Measurements from ENCODE around the gene SP8.

GRCh38 chr7:20831451-20831850, 44.8 kb upstream of the SP8 start:
- TF ChIP-seq, protein P1, sequence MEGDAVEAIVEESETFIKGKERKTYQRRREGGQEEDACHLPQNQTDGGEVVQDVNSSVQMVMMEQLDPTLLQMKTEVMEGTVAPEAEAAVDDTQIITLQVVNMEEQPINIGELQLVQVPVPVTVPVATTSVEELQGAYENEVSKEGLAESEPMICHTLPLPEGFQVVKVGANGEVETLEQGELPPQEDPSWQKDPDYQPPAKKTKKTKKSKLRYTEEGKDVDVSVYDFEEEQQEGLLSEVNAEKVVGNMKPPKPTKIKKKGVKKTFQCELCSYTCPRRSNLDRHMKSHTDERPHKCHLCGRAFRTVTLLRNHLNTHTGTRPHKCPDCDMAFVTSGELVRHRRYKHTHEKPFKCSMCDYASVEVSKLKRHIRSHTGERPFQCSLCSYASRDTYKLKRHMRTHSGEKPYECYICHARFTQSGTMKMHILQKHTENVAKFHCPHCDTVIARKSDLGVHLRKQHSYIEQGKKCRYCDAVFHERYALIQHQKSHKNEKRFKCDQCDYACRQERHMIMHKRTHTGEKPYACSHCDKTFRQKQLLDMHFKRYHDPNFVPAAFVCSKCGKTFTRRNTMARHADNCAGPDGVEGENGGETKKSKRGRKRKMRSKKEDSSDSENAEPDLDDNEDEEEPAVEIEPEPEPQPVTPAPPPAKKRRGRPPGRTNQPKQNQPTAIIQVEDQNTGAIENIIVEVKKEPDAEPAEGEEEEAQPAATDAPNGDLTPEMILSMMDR (IDR thresholded peaks at IDR 0.05 in 2 of 3, conservative IDR thresholded peaks at IDR 0.05 in 1 of 3; ENCODE audit: borderline replicate concordance in 1 of 3, insufficient read depth in 1 of 3, low read depth in 2 of 3, low read length in 2 of 3) = no peak
- no peak for TF ChIP-seq SIN3A (IDR thresholded peaks at IDR 0.05; ENCODE audit: low read depth)
- no peak for TF ChIP-seq EZH2 (IDR thresholded peaks at IDR 0.05)
- no peak for TF ChIP-seq REST (IDR thresholded peaks at IDR 0.05; ENCODE audit: low read depth)
- no peak for TF ChIP-seq ELF1 (IDR thresholded peaks at IDR 0.05; ENCODE audit: borderline replicate concordance, low read depth)
- TF ChIP-seq MAX (IDR thresholded peaks at IDR 0.05) = no peak
- TF ChIP-seq POLR2A (IDR thresholded peaks at IDR 0.05; ENCODE audit: borderline replicate concordance, extremely low read depth, insufficient read depth, insufficient read length) = no peak
- TF ChIP-seq, protein P2, sequence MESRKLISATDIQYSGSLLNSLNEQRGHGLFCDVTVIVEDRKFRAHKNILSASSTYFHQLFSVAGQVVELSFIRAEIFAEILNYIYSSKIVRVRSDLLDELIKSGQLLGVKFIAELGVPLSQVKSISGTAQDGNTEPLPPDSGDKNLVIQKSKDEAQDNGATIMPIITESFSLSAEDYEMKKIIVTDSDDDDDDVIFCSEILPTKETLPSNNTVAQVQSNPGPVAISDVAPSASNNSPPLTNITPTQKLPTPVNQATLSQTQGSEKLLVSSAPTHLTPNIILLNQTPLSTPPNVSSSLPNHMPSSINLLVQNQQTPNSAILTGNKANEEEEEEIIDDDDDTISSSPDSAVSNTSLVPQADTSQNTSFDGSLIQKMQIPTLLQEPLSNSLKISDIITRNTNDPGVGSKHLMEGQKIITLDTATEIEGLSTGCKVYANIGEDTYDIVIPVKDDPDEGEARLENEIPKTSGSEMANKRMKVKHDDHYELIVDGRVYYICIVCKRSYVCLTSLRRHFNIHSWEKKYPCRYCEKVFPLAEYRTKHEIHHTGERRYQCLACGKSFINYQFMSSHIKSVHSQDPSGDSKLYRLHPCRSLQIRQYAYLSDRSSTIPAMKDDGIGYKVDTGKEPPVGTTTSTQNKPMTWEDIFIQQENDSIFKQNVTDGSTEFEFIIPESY (IDR thresholded peaks at IDR 0.05; ENCODE audit: extremely low read depth, insufficient replicate concordance, low read length) = no peak
- TF ChIP-seq JUND (IDR thresholded peaks at IDR 0.05) = no peak
- TF ChIP-seq POLR2AphosphoS5 (IDR thresholded peaks at IDR 0.05; ENCODE audit: low read depth, low read length) = no peak
- TF ChIP-seq CEBPB (IDR thresholded peaks at IDR 0.05; ENCODE audit: low read depth) = no peak
- no peak for TF ChIP-seq SRF (IDR thresholded peaks at IDR 0.05; ENCODE audit: low read depth)
- no peak for TF ChIP-seq ATF3 (IDR thresholded peaks at IDR 0.05)

Measured in HCT116 (cell line).